ENCODE measurements around the gene TRIM10.
"Not testable (repeated sequence)": the region's sequence is repeated elsewhere in the genome, so short reads cannot be mapped to it uniquely, and the experiment has no call there.

The TRIM10 gene

DNA sequence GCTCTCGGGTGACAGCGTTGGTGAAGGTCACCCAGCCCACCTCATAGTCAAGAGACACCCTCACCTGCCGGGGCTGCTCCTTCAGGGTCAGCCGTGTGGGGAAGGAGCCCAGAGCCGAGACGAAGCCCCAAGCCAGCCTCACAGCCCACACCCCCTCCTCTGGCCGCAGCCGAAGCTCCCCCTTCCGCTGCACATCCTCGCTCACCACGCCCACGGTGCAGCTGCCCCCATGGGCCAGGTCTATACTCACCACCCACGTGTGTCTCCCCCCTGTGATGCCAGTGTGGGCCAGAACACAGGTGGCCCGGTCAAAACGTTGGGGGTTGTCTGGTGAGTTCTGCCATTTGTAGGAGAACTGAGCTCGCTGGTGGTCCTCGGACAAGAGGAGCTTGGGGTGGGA is 7.0 kb downstream of the TRIM10 start:
- DNase-seq (ENCODE audit: low spot score in 2 of 2) (no peak), ATAC-seq (ENCODE audit: low read depth) (no peak)
- no peaks in the 10 kb centered on the region for H3K4me1 Mint-ChIP-seq
- no peak overlapping the region for H3K27ac Mint-ChIP-seq
- no peak overlapping the region for H3K4me3 Mint-ChIP-seq
- no peaks in the 10 kb centered on the region for H3K36me3 Mint-ChIP-seq
- no peaks in the 10 kb centered on the region for H3K9me3 Mint-ChIP-seq
- H3K27me3 Mint-ChIP-seq, result peaks cover 18% of the 10 kb centered on the region

DNA sequence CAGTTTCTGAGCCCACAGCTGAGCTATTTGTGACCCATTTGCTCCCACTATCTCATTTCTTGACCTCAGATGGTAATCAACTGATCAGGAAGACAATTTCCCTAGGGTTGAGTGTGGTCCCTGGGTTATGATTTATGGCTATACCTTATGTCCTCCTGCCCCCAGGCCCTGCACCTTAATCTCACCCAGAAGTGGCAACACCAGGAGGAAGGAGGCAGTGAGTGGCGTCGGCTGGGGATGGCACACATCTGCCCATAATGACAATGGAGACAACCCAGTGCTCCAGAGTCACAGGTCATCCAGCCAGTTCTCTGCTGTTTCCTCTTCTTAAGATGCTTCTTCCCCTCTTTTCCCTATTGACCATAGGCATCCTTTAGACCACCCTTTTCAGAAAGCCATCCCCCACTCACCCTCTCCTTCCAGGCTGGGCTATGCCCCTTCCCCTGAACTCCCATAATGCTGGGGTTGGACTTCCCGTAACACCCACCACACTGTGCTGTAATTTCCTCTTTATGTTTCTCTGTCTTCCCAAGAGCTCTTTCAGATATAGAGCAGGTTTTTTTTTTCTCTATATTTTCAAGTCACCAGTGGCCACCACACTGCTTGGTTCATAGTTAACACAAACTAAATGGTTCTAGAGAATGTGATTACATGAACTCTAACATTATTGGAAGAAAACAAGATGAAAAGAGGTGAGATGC is 8.0 kb downstream of the TRIM10 start:
- Mint-ChIP-seq H3K4me3 (no peak overlapping the region), H3K4me1 (no peaks in the 10 kb centered on the region), H3K9me3 (no peaks in the 10 kb centered on the region), H3K27me3 (peaks cover 20% of the 10 kb centered on the region), H3K36me3 (no peaks in the 10 kb centered on the region), H3K27ac (no peak overlapping the region)
- no peak for ATAC-seq (ENCODE audit: low read depth)
- DNase-seq (ENCODE audit: low spot score in 2 of 2), result no peak

DNA sequence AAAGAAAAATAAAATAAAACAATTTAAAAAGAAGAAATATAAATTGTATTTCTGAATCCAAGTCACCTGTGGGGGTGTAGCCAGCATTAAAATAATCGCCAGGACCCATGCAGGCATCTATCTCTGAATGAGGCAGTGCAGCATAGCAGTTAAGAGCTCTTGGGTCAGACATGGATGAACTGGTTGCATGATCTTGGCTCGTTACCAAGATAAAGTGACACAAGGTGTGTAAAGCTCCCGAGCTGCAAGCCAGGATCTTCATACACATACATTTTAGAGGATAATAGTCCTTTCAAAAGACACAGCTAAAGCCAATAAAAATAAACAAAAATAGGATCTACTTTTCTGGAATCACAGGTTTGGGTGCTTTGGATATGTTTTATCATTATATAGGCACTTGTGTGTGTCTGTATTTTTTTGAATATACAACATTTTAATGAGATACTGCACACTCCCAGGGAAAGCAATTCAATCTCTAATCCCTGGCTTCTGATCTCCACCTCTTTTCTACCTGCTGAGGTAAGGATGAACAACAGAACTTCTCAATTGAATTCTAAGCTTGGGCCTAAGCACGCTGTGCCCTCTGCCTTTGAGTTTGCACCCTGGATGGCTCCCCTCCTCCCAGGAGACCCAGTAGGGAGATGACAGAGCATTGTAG is 8.9 kb downstream of the TRIM10 start:
- DNase-seq (ENCODE audit: low spot score in 2 of 2) (no peak), ATAC-seq (ENCODE audit: low read depth) (no peak)
- Mint-ChIP-seq H3K4me3 (no peak overlapping the region), H3K36me3 (no peaks in the 10 kb centered on the region), H3K27ac (no peak overlapping the region), H3K4me1 (no peaks in the 10 kb centered on the region), H3K27me3 (peaks cover 26% of the 10 kb centered on the region), H3K9me3 (no peaks in the 10 kb centered on the region)

DNA sequence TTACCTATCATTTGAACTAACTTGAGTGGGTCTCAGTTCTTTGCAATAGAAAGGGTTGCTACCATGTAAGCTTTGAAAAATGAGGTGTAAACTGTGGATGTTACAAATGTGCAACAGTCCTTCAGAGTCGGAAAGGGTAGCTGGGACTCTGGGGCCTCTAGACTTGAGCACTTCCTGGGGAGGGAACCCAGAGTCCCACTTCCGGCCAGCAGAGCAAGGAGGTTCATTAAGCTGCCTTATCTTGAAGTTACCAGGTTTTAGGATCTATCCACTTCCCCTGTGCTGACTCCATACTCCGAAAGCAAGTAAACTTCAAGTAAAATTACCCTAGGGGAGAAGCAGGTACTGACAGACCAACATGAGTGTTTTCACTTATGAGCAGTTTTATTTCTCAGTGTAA is 9.4 kb downstream of the TRIM10 start:
- Mint-ChIP-seq H3K4me1 (no peaks in the 10 kb centered on the region), H3K36me3 (no peaks in the 10 kb centered on the region)
- no peak for ATAC-seq (ENCODE audit: low read depth)

DNA sequence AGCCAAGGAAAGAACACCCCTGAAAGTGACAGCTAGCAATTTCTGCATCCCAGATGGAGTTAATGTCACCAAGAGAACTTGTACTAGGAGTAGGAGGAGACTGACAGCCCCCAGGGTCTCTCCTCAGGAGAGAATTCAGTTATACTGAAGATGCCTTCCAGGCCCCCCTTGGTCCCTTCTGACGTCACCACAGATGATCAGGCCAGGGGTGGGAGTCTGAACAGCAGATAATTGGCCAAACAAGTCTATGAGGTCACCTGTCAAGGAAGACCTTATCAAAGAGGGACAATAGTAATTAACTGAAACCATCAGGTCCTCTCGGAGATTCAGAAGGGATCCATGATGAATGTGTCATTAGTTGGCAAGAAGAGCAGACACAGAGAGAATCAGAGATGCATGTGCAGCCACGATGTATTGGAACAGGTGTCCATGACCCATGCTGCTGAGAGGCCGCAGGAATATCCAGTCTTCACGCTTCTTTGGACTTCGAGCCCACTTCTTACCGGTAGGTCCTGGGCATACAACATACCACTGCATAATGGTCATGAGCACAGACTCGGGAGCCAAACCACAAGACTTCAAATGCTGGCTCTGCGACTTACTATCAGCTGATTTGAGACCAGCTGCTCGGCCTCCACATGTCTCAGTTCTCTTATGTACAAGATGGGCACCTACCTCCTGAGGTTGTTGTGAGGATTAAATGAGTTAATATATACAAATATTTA is 10.2 kb downstream of the TRIM10 start:
- Mint-ChIP-seq H3K4me3 (no peak overlapping the region), H3K4me1 (no peaks in the 10 kb centered on the region), H3K27me3 (peaks cover 26% of the 10 kb centered on the region), H3K36me3 (no peaks in the 10 kb centered on the region), H3K9me3 (no peaks in the 10 kb centered on the region), H3K27ac (no peak overlapping the region)
- DNase-seq (ENCODE audit: low spot score in 2 of 2) (no peak), ATAC-seq (ENCODE audit: low read depth) (no peak)

More for the DNA sequence above, 9.4 kb downstream of the TRIM10 start:
- no peak for DNase-seq (ENCODE audit: low spot score in 2 of 2)
- H3K27ac Mint-ChIP-seq, result no peak overlapping the region
- H3K27me3 Mint-ChIP-seq, result peaks cover 26% of the 10 kb centered on the region
- H3K4me3 Mint-ChIP-seq, result no peak overlapping the region
- no peaks in the 10 kb centered on the region for H3K9me3 Mint-ChIP-seq

GRCh38 chr6:30149858-30150550 is 11.0 kb downstream of the TRIM10 start:
- DNase-seq (ENCODE audit: low spot score in 2 of 2) (no peak), ATAC-seq (ENCODE audit: low read depth) (no peak)
- H3K36me3 Mint-ChIP-seq, result no peaks in the 10 kb centered on the region
- no peak overlapping the region for H3K4me3 Mint-ChIP-seq
- H3K27me3 Mint-ChIP-seq, result peaks cover 27% of the 10 kb centered on the region
- no peaks in the 10 kb centered on the region for H3K9me3 Mint-ChIP-seq
- H3K4me1 Mint-ChIP-seq, result no peaks in the 10 kb centered on the region
- no peak overlapping the region for H3K27ac Mint-ChIP-seq

DNA sequence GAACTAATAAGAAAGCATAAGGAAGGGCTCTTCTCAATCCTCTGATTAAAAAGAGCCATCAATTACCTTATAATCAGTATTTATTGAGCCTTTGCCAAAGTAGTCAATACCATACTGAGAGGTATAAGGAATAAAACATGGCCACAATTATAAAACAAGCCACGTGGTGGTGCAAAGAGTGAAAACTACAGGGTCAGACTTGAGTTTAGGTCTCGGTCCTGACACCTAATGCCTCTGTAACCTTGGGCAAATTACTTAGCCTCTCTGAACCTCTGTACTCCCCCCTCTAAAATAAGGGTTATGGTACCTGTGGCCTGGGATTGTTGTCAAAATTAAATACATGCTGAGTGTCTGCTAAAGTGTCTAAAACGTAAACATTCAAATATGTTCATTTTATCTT is 11.8 kb downstream of the TRIM10 start:
- Mint-ChIP-seq H3K27ac (no peak overlapping the region), H3K4me1 (no peaks in the 10 kb centered on the region), H3K36me3 (no peaks in the 10 kb centered on the region), H3K27me3 (peaks cover 29% of the 10 kb centered on the region), H3K4me3 (no peak overlapping the region), H3K9me3 (no peaks in the 10 kb centered on the region)
- DNase-seq (ENCODE audit: low spot score in 2 of 2) (no peak), ATAC-seq (ENCODE audit: low read depth) (no peak)

GRCh38 chr6:30147096-30147495 is 13.9 kb downstream of the TRIM10 start:
- no peak for DNase-seq (ENCODE audit: low spot score in 2 of 2)
- peaks cover 27% of the 10 kb centered on the region for H3K27me3 Mint-ChIP-seq
- ATAC-seq (ENCODE audit: low read depth), result no peak
- no peaks in the 10 kb centered on the region for H3K4me1 Mint-ChIP-seq
- H3K9me3 Mint-ChIP-seq, result no peaks in the 10 kb centered on the region
- no peak overlapping the region for H3K27ac Mint-ChIP-seq
- H3K36me3 Mint-ChIP-seq, result no peaks in the 10 kb centered on the region
- no peak overlapping the region for H3K4me3 Mint-ChIP-seq

DNA sequence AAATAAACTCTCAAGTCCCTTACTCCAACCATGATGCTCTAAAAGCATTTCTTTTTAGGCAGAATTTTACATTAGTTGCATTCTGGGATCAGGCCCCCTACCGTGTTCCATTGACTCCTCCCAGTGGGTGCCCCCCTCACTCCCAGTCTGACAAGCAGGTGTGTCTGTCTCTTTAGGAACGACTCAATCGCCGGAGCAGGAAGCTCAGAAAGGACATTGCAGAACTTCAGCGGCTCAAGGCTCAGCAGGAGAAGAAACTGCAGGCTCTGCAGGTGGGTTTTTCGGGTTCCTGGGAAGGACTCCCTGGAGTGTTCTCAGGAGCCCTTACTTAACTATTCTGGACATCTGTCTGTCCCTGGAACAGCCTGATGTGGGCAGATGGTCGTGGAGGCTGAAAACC is 15.2 kb downstream of the TRIM10 start:
- Mint-ChIP-seq H3K27me3 (peaks cover 36% of the 10 kb centered on the region), H3K36me3 (no peaks in the 10 kb centered on the region), H3K4me1 (no peaks in the 10 kb centered on the region), H3K4me3 (no peak overlapping the region), H3K9me3 (no peaks in the 10 kb centered on the region), H3K27ac (no peak overlapping the region)
- ATAC-seq (ENCODE audit: low read depth) (no peak), DNase-seq (ENCODE audit: low spot score in 2 of 2) (no peak)

- no peak for DNase-seq (ENCODE audit: low spot score in 2 of 2)
- peaks cover 35% of the 10 kb centered on the region for H3K27me3 Mint-ChIP-seq
- no peak overlapping the region for H3K4me3 Mint-ChIP-seq
- H3K4me1 Mint-ChIP-seq, result no peaks in the 10 kb centered on the region
- H3K9me3 Mint-ChIP-seq, result no peaks in the 10 kb centered on the region
- no peaks in the 10 kb centered on the region for H3K36me3 Mint-ChIP-seq
- H3K27ac Mint-ChIP-seq, result no peak overlapping the region
- no peak for ATAC-seq (ENCODE audit: low read depth)
Observed at GRCh38 chr6:30144811-30145210, 16.2 kb downstream of the TRIM10 start.

GRCh38 chr6:30143780-30144179 is 17.2 kb downstream of the TRIM10 start:
- Mint-ChIP-seq H3K27me3 (peaks cover 35% of the 10 kb centered on the region), H3K36me3 (no peaks in the 10 kb centered on the region), H3K9me3 (no peaks in the 10 kb centered on the region), H3K27ac (no peak overlapping the region), H3K4me3 (no peak overlapping the region), H3K4me1 (no peaks in the 10 kb centered on the region)
- no peak for ATAC-seq (ENCODE audit: low read depth)
- no peak for DNase-seq (ENCODE audit: low spot score in 2 of 2)

DNA sequence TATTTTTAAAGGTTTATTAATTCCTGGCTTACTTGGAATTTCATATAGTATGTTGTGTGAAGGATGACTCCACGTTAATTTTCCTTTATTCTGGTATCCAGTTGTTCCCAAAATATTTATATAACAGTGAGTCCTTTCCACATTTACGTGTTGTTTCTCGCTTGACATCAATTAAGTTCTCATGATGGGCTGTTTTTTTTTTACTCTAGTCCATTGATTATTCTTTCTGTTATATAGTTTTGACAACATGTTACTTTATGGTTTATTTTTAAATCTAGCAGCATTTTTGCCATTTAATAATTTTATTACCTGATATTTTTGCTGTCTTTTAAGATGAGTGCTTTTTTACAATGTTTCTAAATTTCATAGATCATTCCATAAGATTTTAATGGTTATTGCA is 18.3 kb downstream of the TRIM10 start:
- no peaks in the 10 kb centered on the region for H3K36me3 Mint-ChIP-seq
- no peak overlapping the region for H3K27ac Mint-ChIP-seq
- H3K9me3 Mint-ChIP-seq, result no peaks in the 10 kb centered on the region
- H3K4me3 Mint-ChIP-seq, result no peak overlapping the region
- no peaks in the 10 kb centered on the region for H3K4me1 Mint-ChIP-seq
- DNase-seq (ENCODE audit: low spot score in 2 of 2) (no peak), ATAC-seq (ENCODE audit: low read depth) (no peak)
- H3K27me3 Mint-ChIP-seq, result peaks cover 30% of the 10 kb centered on the region

DNA sequence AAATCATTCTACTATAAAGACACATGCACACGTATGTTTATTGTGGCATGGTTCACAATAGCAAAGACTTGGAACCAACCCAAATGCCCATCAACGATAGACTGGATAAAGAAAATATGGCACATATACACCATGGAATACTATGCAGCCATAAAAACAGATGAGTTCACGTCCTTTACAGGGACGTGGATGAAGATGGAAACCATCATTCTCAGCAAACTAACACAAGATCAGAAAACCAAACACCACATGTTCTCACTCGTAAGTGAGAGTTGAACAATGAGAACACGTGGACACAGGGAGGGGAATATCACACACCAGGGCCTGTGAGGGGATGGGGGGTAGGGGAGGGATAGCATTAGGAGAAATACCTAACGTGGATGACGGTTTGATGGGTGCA is 20.8 kb downstream of the TRIM10 start:
- DNase-seq (ENCODE audit: low spot score in 2 of 2); H3K27ac Mint-ChIP-seq; H3K9me3 Mint-ChIP-seq; H3K4me3 Mint-ChIP-seq; ATAC-seq (ENCODE audit: low read depth); H3K36me3 Mint-ChIP-seq; H3K4me1 Mint-ChIP-seq: not testable (repeated sequence)
- H3K27me3 Mint-ChIP-seq, result peaks cover 27% of the 10 kb centered on the region

Measured in memory B cell (primary cell).